GM13976 (cell line): Measurements from ENCODE around the gene ATP2C2.

ENCODE experiments used
- DNase-seq: peaks from one replicate; pipeline ENCODE4 v3.0.0; 2012; ENCODE audit warnings: low spot score
- CTCF ChIP-seq: IDR thresholded peaks from 2 replicates; pipeline ENCODE4 v1.5.1; 2012; ENCODE audit warnings: borderline replicate concordance, mild to moderate bottlenecking; ENCODE audit not compliant: insufficient read depth; ENCODE audit errors: extremely low read depth, missing control alignments, control extremely low read depth
- in situ Hi-C: fragments of 300-500 bp; cut with MboI; formaldehyde crosslinking; loops from one replicate; pipeline ENCODE4 v1.12.0; 2022; ENCODE audit warnings: low sequenced_read_pairs, mixed read lengths, inconsistent platforms; ENCODE audit not compliant: unreplicated experiment

ATP2C2 gene

GRCh38 chr16:84410361-84411138, 42.2 kb downstream of the ATP2C2 start:
- in situ Hi-C loops: no loop called here
- TF ChIP-seq CTCF: no peak
- DNase-seq: no peak

GRCh38 chr16:84411768-84412167, 43.4 kb downstream of the ATP2C2 start:
- in situ Hi-C loops: no loop called here
- no peak for TF ChIP-seq CTCF

GRCh38 chr16:84412262-84412661, 43.9 kb downstream of the ATP2C2 start:
- no peak for DNase-seq
- TF ChIP-seq CTCF: no peak
- in situ Hi-C loops: no loop called here

More at GRCh38 chr16:84411768-84412167, 43.4 kb downstream of the ATP2C2 start:
- no peak for DNase-seq

GRCh38 chr16:84413244-84414004, 45.1 kb downstream of the ATP2C2 start:
- no peak for DNase-seq
- no peak for TF ChIP-seq CTCF
- in situ Hi-C loops: no loop called here

GRCh38 chr16:84414789-84415326, 46.5 kb downstream of the ATP2C2 start:
- in situ Hi-C loops: no loop called here
- no peak for TF ChIP-seq CTCF
- DNase-seq: no peak

GRCh38 chr16:84416407-84417321, 48.3 kb downstream of the ATP2C2 start:
- TF ChIP-seq CTCF: no peak
- in situ Hi-C loops: no loop called here
- no peak for DNase-seq
